GM18526 (cell line): ENCODE measurements around the gene NOP14.
A peak's percentile ranks its signal among the peaks of the same experiment; 100 is the strongest.

Source experiments
- POLR2A ChIP-seq: IDR thresholded peaks from 3 replicates; pipeline ENCODE4 v1.6.1; 2011; ENCODE audit not compliant: insufficient read length; ENCODE audit errors: extremely low read depth

The NOP14 gene

DNA sequence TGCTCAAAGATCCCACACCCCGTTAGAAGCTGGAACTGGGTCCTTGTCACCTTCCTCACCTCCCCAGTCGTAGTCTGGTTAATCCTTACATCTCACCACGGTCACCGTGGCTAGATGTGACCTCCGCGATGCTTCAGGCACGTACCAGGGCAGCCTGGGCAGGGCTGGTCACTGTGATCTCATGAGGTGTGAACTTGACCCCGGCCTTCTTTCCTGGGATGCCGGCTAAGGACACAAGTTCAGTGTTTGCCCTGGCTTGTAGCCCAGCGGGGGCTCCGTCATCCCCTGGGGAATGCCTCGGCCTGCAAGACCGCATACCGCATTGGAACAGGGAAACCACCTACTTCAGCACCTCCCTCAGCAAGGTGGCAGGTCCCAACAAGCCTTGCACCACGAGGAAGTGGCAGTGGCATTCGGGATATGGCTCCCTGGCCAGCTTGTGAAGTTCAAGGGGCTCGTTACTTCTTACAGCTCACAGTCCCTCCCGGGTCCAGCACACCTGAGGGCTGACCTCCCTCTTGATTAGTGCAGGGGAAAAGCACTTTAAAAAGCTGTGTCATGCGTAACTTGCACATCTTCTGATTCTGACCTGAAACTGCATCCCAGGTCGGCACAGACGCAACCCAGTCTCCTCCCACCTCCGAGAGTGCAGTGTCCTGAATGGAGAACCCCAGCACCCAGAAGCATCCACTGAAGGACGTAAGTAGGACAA is 25.9 kb downstream of the NOP14 start:
- no peak for TF ChIP-seq POLR2A

DNA sequence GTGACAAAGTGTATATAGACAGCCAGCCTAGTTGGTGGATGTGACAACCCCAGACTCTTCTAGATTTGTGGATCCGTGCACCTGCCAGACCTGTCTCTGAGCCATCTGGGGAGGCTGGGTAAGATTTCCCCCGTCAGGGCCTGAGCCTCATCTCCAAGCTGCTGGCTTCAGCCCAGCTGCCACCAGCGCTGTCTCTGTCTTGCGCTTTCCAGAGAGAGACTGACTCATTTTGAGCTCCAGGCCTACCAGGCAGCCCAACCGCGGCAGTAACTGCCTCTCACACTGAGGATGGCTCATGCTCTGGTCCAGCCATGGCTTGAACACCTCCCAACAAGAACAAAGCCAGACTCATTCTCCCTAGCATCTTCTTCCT is 26.4 kb downstream of the NOP14 start:
- TF ChIP-seq POLR2A, result peak; percentile 32

- peak; percentile 39 for TF ChIP-seq POLR2A
Measured at GRCh38 chr4:2935762-2936743, 27.2 kb downstream of the NOP14 start.

GRCh38 chr4:2934813-2935761 is 28.1 kb downstream of the NOP14 start:
- peak; percentile 96 for TF ChIP-seq POLR2A

- TF ChIP-seq POLR2A, result no peak
Measured at GRCh38 chr4:2934077-2934812, 29.0 kb downstream of the NOP14 start.

GRCh38 chr4:2933566-2934076 is 29.6 kb downstream of the NOP14 start:
- no peak for TF ChIP-seq POLR2A

GRCh38 chr4:2932951-2933565 is 30.1 kb downstream of the NOP14 start:
- no peak for TF ChIP-seq POLR2A

GRCh38 chr4:2932321-2932950 is 30.8 kb downstream of the NOP14 start:
- TF ChIP-seq POLR2A, result peak; percentile 9

DNA sequence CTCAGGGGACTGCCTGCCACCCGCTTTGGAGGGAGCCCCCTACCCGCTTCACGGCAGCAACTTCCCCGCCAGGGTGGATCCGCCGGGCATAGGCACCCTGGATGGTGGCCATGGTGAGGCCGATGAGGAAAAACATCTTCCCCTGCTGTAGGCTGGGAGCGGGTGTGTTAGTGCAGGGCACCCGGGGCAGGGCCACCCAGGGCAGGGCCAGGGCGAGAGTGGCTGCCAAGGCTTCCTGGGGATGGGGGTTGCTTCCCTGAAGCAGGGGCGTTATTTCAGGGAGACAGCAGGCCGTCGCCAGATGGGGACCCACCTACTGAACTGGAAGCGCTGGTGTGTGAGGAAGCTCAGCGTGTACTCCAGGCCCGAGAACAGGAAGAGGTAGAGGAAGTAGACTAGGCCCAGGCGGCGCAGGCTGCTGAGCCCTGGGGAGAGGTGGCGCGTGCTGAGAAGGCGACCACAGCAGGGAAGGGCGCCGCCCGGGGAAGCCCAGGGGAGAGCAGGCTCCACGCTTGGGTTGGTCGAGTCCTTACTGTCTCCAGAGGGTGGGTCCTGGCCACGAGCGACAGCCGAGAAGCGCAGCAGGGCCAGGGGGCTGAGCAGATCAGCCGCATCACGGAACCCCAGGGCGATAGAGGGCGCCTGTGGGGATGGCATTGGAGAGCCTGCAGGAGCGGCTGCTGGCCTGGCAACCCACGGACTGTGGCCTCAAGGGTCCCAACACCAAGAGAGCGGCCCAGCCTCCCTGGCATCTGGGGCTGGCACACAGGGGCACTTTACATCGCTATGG is 31.5 kb downstream of the NOP14 start:
- no peak for TF ChIP-seq POLR2A

GRCh38 chr4:2930758-2931511 is 32.3 kb downstream of the NOP14 start:
- TF ChIP-seq POLR2A, result peak; percentile 24

- TF ChIP-seq POLR2A, result no peak
Measured at GRCh38 chr4:2930135-2930757, 33.0 kb downstream of the NOP14 start.
